ENCODE results near the gene HOOK2. TPM values are rescaled to one million over a fixed set of nuclear protein-coding genes. Genes with fewer than 3 reads are reported as not detected.

HOOK2 gene
- total RNA-seq, 4 donors from 2014 or later: 193 to 379 (median 285) TPM

DNA sequence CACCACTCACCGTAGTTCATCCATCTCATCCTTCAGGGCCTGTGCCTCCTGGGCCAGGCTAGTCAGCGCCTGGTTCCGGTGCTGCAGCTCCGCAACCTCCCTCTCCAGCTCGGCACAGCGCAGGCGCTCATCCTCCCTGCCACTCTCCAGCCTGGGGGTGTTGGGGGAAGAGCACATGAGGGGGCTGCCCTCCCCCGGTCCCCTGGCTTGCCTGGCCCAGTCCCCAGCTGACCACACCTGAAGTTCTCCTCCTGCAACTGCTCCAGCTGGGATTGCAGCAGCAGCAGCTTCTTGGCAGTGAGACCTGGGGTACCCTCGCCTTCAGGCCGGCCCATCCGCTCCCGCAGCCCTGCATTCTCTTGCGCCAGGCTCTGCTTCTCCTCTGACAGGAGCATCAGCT is 4.4 kb downstream of the HOOK2 start:
- Histone ChIP-seq H3K36me3 (peaks cover 0 to 32% (median 0%) of the 10 kb centered on the region in 3 donors), H3K9me3 (no peaks in the 10 kb centered on the region), H3K27ac (no peak overlapping the region), H3K4me3 (no peak overlapping the region), H3K27me3 (no peaks in the 10 kb centered on the region), H3K4me1 (peaks cover 0 to 13% (median 2%) of the 10 kb centered on the region in 4 donors)
- no peak for DNase-seq
- TF ChIP-seq POLR2A (IDR thresholded peaks at IDR 0.05): no peak
- TF ChIP-seq, protein P1, sequence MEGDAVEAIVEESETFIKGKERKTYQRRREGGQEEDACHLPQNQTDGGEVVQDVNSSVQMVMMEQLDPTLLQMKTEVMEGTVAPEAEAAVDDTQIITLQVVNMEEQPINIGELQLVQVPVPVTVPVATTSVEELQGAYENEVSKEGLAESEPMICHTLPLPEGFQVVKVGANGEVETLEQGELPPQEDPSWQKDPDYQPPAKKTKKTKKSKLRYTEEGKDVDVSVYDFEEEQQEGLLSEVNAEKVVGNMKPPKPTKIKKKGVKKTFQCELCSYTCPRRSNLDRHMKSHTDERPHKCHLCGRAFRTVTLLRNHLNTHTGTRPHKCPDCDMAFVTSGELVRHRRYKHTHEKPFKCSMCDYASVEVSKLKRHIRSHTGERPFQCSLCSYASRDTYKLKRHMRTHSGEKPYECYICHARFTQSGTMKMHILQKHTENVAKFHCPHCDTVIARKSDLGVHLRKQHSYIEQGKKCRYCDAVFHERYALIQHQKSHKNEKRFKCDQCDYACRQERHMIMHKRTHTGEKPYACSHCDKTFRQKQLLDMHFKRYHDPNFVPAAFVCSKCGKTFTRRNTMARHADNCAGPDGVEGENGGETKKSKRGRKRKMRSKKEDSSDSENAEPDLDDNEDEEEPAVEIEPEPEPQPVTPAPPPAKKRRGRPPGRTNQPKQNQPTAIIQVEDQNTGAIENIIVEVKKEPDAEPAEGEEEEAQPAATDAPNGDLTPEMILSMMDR (IDR thresholded peaks at IDR 0.05): no peak

DNA sequence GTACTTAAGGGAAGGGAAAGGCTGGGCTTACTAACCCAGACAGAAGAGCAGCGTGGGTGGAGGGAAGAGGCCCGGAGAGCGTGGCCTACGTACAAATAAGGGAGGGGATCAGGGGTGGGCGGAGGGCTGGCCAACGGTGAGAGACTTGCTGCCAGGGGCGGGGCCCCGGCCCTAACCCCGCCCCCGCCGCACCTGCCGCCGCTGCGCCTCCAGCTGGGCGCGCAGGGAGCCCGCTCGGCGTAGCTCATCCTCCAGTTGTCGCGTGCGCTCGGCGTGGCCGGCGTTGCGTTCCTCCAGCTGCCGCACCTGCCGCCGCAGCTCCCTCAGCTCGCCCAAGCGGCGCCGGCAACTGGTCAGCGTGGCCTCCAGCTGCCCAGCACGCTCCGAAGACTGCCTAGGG is 5.7 kb downstream of the HOOK2 start:
- DNase-seq: peak; percentile 64 to 80 (median 71)
- TF ChIP-seq POLR2A (IDR thresholded peaks at IDR 0.05): no peak
- TF ChIP-seq, protein P1 (IDR thresholded peaks at IDR 0.05): peak in 2 of 6 experiments; percentile 2 to 15
- Histone ChIP-seq H3K36me3 (peaks cover 0 to 37% (median 0%) of the 10 kb centered on the region in 3 donors), H3K27me3 (no peaks in the 10 kb centered on the region), H3K4me1 (peaks cover 0 to 10% (median 4%) of the 10 kb centered on the region in 4 donors), H3K27ac (no peak overlapping the region), H3K4me3 (no peak overlapping the region), H3K9me3 (no peaks in the 10 kb centered on the region)

DNA sequence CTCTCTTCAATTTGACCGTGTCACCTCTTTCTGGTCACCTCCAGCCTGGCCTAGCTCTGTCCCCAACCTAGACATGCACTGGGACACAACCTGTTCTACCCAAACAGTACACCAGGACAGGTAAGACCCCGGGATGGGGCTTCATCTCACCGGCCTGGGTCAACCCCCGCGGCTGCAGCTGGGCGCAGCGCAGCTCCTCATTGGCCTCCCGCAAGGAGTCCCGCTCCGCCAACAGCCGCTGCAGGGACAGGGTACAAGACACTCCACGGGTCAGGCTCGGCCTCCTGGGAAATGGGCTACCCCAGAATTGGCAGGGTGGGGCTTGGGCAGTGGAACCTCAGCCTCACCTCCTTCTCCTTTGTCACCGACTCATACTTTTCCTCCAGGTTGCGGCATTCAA is 7.7 kb downstream of the HOOK2 start:
- peaks cover 0 to 56% (median 0%) of the 10 kb centered on the region in 3 donors for H3K36me3 ChIP-seq
- no peak overlapping the region for H3K4me3 ChIP-seq
- DNase-seq: no peak
- no peaks in the 10 kb centered on the region for H3K9me3 ChIP-seq
- H3K4me1 ChIP-seq: peaks cover 0 to 7% (median 2%) of the 10 kb centered on the region in 4 donors
- H3K27ac ChIP-seq: no peak overlapping the region
- no peak for TF ChIP-seq POLR2A (IDR thresholded peaks at IDR 0.05)
- TF ChIP-seq, protein P1 (IDR thresholded peaks at IDR 0.05): no peak
- no peaks in the 10 kb centered on the region for H3K27me3 ChIP-seq

DNA sequence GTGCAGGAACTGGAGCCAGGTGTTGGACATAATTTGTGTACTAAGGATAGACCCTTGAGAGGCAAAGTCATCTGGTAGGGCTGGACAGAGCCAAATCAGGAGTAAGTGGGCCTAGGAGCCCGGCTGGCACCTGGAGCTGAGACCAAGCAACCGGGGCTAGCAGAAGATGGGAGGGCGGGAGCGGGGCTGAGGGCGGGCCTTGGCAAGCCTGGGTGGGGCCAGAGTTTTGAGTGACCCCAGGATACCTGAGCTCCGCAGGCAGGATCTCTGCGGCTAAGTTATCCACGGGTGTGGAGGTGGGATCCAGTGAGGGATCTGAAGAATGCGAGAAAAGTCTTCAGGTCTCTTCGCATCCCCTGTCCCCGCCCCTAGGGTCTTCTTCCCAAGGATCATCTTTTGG is 8.2 kb downstream of the HOOK2 start:
- Histone ChIP-seq H3K27ac (no peak overlapping the region), H3K36me3 (peaks cover 0 to 53% (median 0%) of the 10 kb centered on the region in 3 donors)
- TF ChIP-seq, protein P1 (IDR thresholded peaks at IDR 0.05): no peak
- no peak for TF ChIP-seq POLR2A (IDR thresholded peaks at IDR 0.05)

DNA sequence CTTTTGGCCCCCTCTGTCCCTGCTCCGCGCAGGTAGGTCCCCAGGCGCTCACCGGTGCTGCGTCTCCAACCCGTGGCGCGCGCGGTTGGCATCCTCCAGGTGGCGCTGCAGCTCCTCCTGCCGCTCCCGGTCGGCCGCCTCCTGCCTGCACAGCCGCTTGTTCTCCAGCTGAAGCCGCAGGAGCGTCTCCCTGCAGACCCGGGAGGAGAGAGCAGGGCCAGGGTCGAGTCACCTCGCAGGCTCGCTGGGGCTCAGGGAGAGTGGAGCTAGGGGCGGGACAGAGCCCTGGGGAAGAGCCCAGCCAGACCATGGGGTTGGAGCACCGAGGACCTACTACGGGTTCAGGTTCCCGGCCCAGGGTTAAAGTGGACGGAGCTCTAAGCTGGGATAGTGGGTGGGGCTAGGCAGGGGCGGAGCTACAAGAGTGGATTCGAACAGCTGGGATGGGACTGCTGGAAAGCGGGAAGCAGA is 9.3 kb downstream of the HOOK2 start:
- H3K27ac ChIP-seq: peak overlapping the region in 3 of 4 donors; percentile 52 to 71 (median 52)
- DNase-seq: peak; percentile 82 to 94 (median 87)
- peaks cover 0 to 7% (median 2%) of the 10 kb centered on the region in 4 donors for H3K4me1 ChIP-seq
- H3K9me3 ChIP-seq: no peaks in the 10 kb centered on the region
- H3K27me3 ChIP-seq: no peaks in the 10 kb centered on the region
- TF ChIP-seq POLR2A (IDR thresholded peaks at IDR 0.05): peak in 1 of 2 donors; percentile 68
- TF ChIP-seq, protein P1 (IDR thresholded peaks at IDR 0.05): peak; percentile 64 to 97 (median 74)
- peak overlapping the region in 3 of 4 donors; percentile 26 to 48 (median 38) for H3K4me3 ChIP-seq
- peaks cover 0 to 50% (median 0%) of the 10 kb centered on the region in 3 donors for H3K36me3 ChIP-seq

More for the DNA sequence above, 8.2 kb downstream of the HOOK2 start:
- no peak for DNase-seq
- Histone ChIP-seq H3K27me3 (no peaks in the 10 kb centered on the region), H3K4me3 (no peak overlapping the region), H3K9me3 (no peaks in the 10 kb centered on the region), H3K4me1 (peaks cover 0 to 7% (median 2%) of the 10 kb centered on the region in 4 donors)

All from Peyer's patch (tissue), 4 donors.